Effector memory CD8-positive, alpha-beta T cell (primary cell): ENCODE measurements around the gene FBXO7.
"Not testable (repeated sequence)": the region's sequence is repeated elsewhere in the genome, so short reads cannot be mapped to it uniquely, and the experiment has no call there.

Experiments
- ATAC-seq: fragments of 150-1000 bp; cut with Tn5 transposase; replicated peaks from 2 replicates; pipeline ENCODE4 v1.10.0; 2021; ENCODE audit warnings: mild to moderate bottlenecking, moderate library complexity
- DNase-seq, 3 experiments: peaks; one replicate each; pipeline ENCODE4 v3.0.0; 2021
- H3K27ac Mint-ChIP-seq, 2 donors: one replicate each; pipeline ENCODE4 v1.8.0; 2022; ENCODE audit warnings: mild to moderate bottlenecking in 2 of 2, mixed read lengths in 2 of 2, moderate library complexity in 2 of 2
- H3K27me3 Mint-ChIP-seq, 2 donors: one replicate each; pipeline ENCODE4 v1.8.0; 2022; ENCODE audit warnings: mixed read lengths in 2 of 2
- H3K36me3 Mint-ChIP-seq: one replicate; pipeline ENCODE4 v1.8.0; 2022; ENCODE audit warnings: mild to moderate bottlenecking, moderate library complexity, mixed read lengths; ENCODE audit not compliant: insufficient read depth
- H3K4me1 Mint-ChIP-seq, 2 donors: one replicate each; pipeline ENCODE4 v1.8.0; 2022; ENCODE audit warnings: low read depth in 2 of 2, mixed read lengths in 2 of 2
- H3K4me3 Mint-ChIP-seq, 2 donors: one replicate each; pipeline ENCODE4 v1.8.0; 2022; ENCODE audit warnings: mild to moderate bottlenecking in 2 of 2, mixed read lengths in 2 of 2, moderate library complexity in 2 of 2
- H3K9me3 Mint-ChIP-seq, 2 donors: one replicate each; pipeline ENCODE4 v1.8.0; 2022; ENCODE audit warnings: mixed read lengths in 2 of 2

Gene FBXO7

DNA sequence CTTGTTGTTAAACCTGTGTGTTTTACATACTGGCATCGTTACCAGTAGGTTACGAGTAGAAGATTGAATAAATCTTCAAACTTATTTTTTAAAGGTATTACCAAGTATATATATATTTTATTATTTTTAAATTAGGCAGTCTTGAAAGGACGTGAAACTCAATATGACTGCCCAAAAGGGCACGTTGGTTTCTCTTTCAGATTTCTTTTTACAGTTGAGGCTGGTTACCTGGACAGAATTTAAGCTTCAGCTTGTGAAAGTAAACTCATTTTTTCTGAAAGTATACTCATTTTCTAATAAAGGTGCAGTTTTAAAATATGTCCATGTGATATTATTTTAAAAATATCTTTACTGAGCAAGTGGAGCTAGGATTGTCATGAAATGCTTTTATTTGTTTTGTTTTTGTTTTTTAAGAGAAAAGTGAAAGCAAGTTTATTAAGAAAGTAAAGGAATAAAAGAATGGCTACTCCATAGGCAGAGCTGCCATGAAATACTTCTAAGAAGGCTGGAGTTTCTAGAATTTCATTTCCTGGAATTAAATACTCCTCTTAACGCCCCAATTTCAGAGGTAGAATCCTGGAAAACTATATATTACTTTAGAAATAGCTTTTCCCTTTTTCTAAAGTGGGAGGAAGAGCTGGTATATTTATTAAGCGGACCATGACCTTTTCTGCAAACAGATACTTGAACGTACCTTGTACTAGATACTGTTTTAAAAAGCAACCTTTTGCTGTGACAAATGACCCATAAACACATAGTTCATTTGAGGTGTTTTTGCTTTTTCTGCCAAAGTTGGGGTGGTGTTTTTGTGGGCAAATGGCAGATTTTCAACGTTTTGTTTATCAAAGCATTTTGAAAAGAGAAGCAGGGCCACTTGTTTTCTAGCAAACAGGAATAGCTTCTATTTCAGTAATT is 1.9 kb downstream of the FBXO7 start:
- ATAC-seq = no peak
- H3K36me3 Mint-ChIP-seq = peaks cover 32% of the 10 kb centered on the region
- H3K27me3 Mint-ChIP-seq = no peaks in the 10 kb centered on the region
- peak overlapping the region in 1 of 2 donors; percentile 88 for H3K27ac Mint-ChIP-seq
- H3K9me3 Mint-ChIP-seq = no peaks in the 10 kb centered on the region
- no peak for DNase-seq
- peaks cover 29 to 38% of the 10 kb centered on the region in 2 donors for H3K4me1 Mint-ChIP-seq
- H3K4me3 Mint-ChIP-seq = peak overlapping the region in 1 of 2 donors; percentile 91

DNA sequence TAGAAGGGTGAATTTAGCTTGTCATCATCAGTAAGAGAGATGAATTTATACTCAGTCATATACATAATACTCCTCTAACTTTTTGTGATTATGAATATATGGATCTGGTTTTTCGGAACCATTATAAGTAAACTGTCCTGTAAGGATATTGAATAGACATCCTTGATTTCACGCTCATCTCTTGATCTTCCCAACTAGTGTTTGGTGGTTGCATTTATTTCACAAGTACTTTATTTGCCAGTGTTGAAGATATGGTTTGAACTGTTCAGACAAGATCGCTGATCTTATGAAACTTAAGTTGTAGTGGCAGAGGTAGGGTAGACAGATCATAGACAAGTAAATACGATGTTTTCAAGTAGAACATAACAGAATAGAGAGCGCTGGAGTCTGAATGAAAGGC is 3.0 kb downstream of the FBXO7 start:
- ATAC-seq (no peak), DNase-seq (no peak)
- Mint-ChIP-seq H3K27me3 (no peaks in the 10 kb centered on the region), H3K4me3 (no peak overlapping the region), H3K4me1 (peaks cover 29 to 42% of the 10 kb centered on the region in 2 donors), H3K27ac (no peak overlapping the region), H3K36me3 (peaks cover 32% of the 10 kb centered on the region), H3K9me3 (no peaks in the 10 kb centered on the region)

DNA sequence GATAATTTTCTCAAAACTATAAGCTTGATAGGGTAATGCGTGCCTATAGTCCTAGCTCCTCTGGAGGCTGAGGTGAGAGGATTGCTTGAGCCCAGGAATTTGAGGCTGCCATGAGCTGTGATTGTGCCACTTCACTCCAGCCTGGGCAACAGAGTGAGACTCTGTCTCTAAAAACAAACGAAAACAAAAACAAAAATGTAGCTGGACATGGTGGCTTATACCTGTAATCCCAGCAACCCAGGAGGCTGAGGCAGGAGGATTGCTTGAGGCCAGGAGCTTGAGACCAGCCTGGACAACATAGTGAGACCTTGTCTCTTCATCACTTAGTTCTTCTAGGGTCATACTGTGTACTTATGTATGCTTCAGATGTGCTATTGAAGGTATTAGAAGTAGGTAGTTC is 3.9 kb downstream of the FBXO7 start:
- H3K4me3 Mint-ChIP-seq, DNase-seq, H3K27me3 Mint-ChIP-seq, H3K9me3 Mint-ChIP-seq, ATAC-seq: not testable (repeated sequence)
- Mint-ChIP-seq H3K4me1 (peaks cover 25 to 38% of the 10 kb centered on the region in 2 donors), H3K27ac (peak overlapping the region in 1 of 2 donors; percentile 35), H3K36me3 (peaks cover 32% of the 10 kb centered on the region)

DNA sequence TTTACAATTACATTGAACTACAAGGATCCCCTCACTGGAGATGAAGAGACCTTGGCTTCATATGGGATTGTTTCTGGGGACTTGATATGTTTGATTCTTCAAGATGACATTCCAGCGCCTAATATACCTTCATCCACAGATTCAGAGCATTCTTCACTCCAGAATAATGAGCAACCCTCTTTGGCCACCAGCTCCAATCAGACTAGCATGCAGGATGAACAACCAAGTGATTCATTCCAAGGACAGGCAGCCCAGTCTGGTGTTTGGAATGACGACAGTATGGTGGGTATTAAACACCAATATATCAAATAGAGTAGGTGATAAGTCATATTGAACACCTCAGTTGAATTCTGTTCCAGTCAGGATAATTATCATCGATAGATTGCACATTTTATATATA is 4.4 kb downstream of the FBXO7 start:
- ATAC-seq (no peak), DNase-seq (no peak)
- peaks cover 21 to 34% of the 10 kb centered on the region in 2 donors for H3K4me1 Mint-ChIP-seq
- H3K4me3 Mint-ChIP-seq = no peak overlapping the region
- H3K36me3 Mint-ChIP-seq = peaks cover 31% of the 10 kb centered on the region
- peak overlapping the region in 1 of 2 donors; percentile 35 for H3K27ac Mint-ChIP-seq
- H3K9me3 Mint-ChIP-seq = no peaks in the 10 kb centered on the region
- no peaks in the 10 kb centered on the region for H3K27me3 Mint-ChIP-seq

DNA sequence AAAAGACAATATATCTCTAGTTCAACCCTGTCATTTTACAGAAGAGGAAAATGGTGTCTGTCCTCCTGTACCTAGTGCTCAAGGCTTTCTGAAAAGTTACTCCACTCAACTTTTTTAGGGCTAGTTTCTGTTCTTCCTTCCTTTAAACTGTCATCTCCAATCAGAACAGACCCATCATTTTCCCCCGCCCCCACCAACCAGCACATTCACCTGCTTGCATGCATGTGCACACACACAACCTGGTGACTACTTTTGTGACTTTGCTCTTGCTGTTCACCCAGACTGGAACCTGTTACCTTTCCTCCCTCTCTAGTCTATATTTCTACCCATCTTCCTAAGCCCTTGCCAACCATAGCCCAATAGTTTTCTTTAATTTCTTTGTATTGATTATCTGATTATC is 5.6 kb downstream of the FBXO7 start:
- H3K4me1 Mint-ChIP-seq = peaks cover 21 to 34% of the 10 kb centered on the region in 2 donors
- H3K4me3 Mint-ChIP-seq = peak overlapping the region; percentile 23 to 31
- DNase-seq (no peak), ATAC-seq (no peak)
- no peaks in the 10 kb centered on the region for H3K27me3 Mint-ChIP-seq
- peaks cover 22% of the 10 kb centered on the region for H3K36me3 Mint-ChIP-seq
- no peaks in the 10 kb centered on the region for H3K9me3 Mint-ChIP-seq
- peak overlapping the region; percentile 33 to 78 for H3K27ac Mint-ChIP-seq

DNA sequence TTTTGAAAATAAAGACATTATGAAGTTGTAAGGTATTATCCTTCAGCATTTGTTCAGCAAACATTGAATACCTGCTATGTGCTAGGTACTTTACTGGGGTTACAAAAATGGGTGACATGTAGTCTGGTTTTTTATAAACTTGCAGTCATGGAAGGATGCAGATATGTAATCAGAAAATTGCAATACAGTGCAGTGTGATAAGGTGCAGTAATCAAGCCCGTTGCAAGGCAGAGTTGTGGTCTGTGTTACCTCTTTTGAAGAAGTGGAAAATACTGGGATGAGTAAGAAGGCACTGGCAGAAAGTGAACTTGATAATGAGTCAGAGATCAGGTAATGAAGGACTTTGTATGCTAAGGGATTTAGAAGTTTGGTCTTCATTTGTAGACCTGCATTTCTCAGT is 8.1 kb downstream of the FBXO7 start:
- peaks cover 17% of the 10 kb centered on the region for H3K36me3 Mint-ChIP-seq
- no peaks in the 10 kb centered on the region for H3K27me3 Mint-ChIP-seq
- H3K27ac Mint-ChIP-seq = no peak overlapping the region
- ATAC-seq = no peak
- no peak overlapping the region for H3K4me3 Mint-ChIP-seq
- H3K4me1 Mint-ChIP-seq = peaks cover 20 to 35% of the 10 kb centered on the region in 2 donors
- H3K9me3 Mint-ChIP-seq = no peaks in the 10 kb centered on the region
- no peak for DNase-seq

DNA sequence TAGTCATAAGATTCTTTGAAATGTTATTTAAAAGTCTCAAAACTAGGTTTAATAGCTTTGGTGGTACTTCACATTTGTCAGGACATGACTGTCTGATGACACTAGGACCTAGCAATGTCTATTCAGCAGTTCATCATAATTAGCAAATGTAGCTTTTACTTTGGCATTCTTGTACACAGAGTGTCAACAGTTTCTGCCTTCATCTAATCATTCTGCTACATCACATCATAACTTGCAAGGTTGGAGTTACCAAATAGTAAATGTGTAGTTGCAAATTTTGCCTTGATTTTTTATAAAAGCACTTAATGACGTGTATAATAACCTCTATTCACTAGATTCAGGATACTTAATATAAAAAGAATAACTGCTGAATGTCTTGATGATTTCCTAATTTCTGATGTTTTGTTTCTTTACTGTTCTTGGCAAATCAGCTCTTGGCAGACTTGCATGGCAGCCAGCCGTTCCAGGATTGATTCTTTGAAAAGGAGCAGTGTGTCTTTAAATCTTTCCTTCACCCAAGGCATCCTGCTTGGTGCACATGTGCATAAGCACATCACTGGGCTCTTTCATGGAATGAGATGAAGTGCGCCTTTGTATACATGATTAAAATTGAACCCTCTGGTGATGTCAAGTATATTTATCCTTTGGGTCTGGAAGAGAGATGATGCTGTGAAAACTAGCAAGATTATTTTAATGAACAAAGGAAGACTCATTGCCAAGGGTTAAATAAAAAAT is 12.2 kb downstream of the FBXO7 start:
- Mint-ChIP-seq H3K4me1 (peaks cover 4 to 26% of the 10 kb centered on the region in 2 donors), H3K27ac (no peak overlapping the region), H3K36me3 (peaks cover 33% of the 10 kb centered on the region), H3K4me3 (no peak overlapping the region), H3K27me3 (no peaks in the 10 kb centered on the region), H3K9me3 (no peaks in the 10 kb centered on the region)
- ATAC-seq (no peak), DNase-seq (no peak)

DNA sequence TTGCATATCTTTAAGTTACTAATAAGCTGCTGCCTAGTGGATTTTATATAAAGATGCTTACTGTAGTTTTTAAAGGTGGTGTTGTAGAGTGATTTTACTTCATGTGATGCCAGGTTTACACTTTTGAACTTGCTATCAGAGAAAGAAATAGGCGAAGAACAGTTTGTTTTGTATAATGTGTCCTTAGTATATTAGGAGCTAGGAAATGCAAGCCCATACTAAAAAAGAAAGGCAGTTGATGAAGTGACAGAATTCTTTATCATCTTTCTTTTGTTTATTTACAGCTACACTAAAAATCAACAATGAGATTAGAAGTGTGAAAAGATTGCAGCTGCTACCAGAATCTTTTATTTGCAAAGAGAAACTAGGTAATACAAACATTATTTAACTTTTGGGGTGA is 12.8 kb downstream of the FBXO7 start:
- Mint-ChIP-seq H3K9me3 (no peaks in the 10 kb centered on the region), H3K4me3 (no peak overlapping the region), H3K36me3 (peaks cover 37% of the 10 kb centered on the region), H3K27me3 (no peaks in the 10 kb centered on the region), H3K27ac (no peak overlapping the region), H3K4me1 (peaks cover 4 to 21% of the 10 kb centered on the region in 2 donors)
- ATAC-seq = no peak
- DNase-seq = no peak

DNA sequence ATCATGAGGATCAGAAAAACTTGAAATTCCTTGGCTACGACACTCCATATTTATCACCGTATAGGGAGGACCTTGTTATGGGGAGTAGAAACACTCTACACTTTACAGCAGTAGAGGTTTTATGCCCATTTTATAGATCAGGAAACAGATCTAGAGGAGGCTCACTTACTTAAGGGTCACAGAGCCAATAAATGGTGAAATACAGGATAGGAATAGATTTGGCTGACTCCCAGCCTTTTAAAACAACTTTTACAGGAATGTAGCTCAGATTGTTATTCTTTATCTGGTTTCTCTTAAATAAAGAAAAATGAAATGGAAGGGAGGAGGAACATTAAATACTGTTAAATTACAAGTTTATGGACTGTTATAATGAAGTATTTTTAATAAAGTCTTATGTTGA is 14.8 kb downstream of the FBXO7 start:
- Mint-ChIP-seq H3K36me3 (peaks cover 57% of the 10 kb centered on the region), H3K27me3 (no peaks in the 10 kb centered on the region), H3K4me1 (peaks cover 4 to 21% of the 10 kb centered on the region in 2 donors), H3K9me3 (no peaks in the 10 kb centered on the region), H3K4me3 (no peak overlapping the region), H3K27ac (peak overlapping the region in 1 of 2 donors; percentile 49)
- ATAC-seq = no peak
- no peak for DNase-seq

DNA sequence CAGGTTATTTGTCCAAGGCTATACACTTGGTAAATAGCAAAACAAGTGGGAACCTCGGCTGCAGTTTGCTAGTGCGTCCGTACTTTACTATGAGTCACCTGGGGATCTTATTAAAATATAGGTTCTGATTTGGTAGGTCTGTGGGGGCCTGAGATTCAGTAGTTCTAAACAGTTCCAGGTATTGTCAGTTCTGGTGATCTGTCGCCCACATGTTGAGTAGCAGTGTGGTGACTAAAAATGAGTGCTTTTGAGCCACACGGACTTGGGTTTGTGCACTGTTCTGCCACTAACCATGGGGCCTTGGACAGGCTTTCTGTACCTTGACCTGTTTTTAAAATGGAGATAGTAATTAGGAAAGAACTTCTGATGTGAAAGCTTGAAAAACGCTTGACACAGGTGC is 15.7 kb downstream of the FBXO7 start:
- Mint-ChIP-seq H3K9me3 (no peaks in the 10 kb centered on the region), H3K27me3 (no peaks in the 10 kb centered on the region), H3K36me3 (peaks cover 66% of the 10 kb centered on the region), H3K4me3 (no peak overlapping the region), H3K27ac (peak overlapping the region; percentile 13 to 63), H3K4me1 (peaks cover 4 to 24% of the 10 kb centered on the region in 2 donors)
- no peak for DNase-seq
- ATAC-seq = no peak

DNA sequence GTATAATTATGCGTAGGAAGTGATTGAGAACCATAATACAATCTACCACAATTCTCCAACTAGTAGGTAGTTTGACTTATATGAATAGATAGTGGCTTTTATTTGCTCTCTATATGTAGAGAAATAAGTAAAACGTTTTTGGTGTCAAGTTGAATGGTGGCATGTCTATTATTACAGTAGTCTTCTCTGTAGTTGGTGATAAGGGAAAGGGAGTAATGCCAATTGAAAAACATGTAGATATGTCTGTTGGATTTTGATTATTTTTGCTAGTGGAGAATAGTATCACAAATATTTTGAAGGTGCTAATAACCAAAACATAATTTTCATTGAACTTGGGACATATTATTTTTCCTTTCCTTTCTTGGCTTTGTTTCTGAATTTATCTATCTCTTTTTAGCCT is 17.5 kb downstream of the FBXO7 start:
- H3K27me3 Mint-ChIP-seq = no peaks in the 10 kb centered on the region
- no peaks in the 10 kb centered on the region for H3K9me3 Mint-ChIP-seq
- no peak overlapping the region for H3K4me3 Mint-ChIP-seq
- H3K27ac Mint-ChIP-seq = peak overlapping the region in 1 of 2 donors; percentile 17
- H3K36me3 Mint-ChIP-seq = peaks cover 82% of the 10 kb centered on the region
- peaks cover 2 to 16% of the 10 kb centered on the region in 2 donors for H3K4me1 Mint-ChIP-seq
- ATAC-seq (no peak), DNase-seq (no peak)

DNA sequence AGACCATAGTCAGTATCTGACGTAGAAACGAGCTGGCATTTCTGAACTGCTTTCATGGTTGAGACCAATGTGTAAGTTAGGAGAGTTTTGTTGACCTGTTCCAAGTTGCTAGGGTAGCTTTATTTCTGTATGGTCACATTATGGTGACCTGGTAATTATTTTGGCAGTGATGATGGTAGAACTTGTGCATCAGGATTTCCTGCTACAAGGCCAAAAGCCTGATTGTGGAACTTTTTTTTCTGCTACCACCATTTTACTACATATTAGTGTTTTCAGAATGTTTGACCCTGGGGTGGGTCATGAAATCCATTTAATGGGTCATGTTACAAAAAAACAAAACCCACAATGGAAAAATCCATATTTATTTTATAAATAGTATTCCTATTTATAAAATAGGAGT is 18.9 kb downstream of the FBXO7 start:
- H3K27me3 Mint-ChIP-seq = no peaks in the 10 kb centered on the region
- ATAC-seq = no peak
- H3K27ac Mint-ChIP-seq = no peak overlapping the region
- no peak overlapping the region for H3K4me3 Mint-ChIP-seq
- H3K9me3 Mint-ChIP-seq = no peaks in the 10 kb centered on the region
- DNase-seq = no peak
- peaks cover 2 to 5% of the 10 kb centered on the region in 2 donors for H3K4me1 Mint-ChIP-seq
- H3K36me3 Mint-ChIP-seq = peaks cover 96% of the 10 kb centered on the region

DNA sequence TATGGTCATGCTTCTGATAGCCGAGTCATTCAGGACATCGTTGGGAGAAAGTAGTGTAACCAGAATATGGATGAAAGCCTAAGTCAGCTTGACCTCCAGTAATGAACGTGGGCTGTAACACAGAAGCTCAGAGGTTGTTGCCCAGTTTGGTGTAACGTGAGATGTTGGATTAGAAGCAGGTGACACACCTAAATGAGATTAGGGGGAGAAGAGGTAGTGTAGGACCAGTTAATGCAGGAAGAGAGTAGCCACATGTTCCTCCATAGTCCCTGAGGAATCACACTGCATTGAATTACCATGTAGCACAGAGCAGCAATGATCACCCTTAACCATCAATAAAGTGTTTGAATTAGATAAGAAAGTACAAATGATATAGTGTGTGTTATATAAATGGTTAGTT is 20.4 kb downstream of the FBXO7 start:
- Mint-ChIP-seq H3K4me3 (no peak overlapping the region), H3K27ac (no peak overlapping the region), H3K9me3 (no peaks in the 10 kb centered on the region), H3K27me3 (no peaks in the 10 kb centered on the region), H3K36me3 (peaks cover 96% of the 10 kb centered on the region), H3K4me1 (peaks cover 2 to 3% of the 10 kb centered on the region in 2 donors)
- ATAC-seq (no peak), DNase-seq (no peak)

DNA sequence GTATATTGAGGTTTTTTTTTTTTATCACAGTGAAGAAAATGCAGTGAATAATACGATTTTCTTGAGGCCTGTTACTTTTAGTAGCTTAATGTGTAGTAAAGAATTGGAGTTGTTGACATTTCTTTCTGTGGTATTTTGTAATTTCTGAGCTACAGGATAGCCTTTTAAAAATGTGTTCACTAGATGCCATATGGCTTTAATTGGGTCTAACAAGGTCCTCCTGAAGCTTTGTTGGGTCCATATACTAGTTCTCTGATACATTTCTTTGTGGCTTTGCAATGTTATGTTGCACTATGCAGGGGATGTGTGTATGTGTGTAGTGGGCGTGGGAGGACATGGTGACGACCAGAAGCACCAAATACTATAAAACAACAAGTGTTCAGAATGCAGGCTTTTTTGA is 25.1 kb downstream of the FBXO7 start:
- no peaks in the 10 kb centered on the region for H3K9me3 Mint-ChIP-seq
- no peak for ATAC-seq
- no peak overlapping the region for H3K4me3 Mint-ChIP-seq
- H3K27ac Mint-ChIP-seq = no peak overlapping the region
- H3K4me1 Mint-ChIP-seq = peaks cover 0 to 3% of the 10 kb centered on the region in 2 donors
- H3K27me3 Mint-ChIP-seq = no peaks in the 10 kb centered on the region
- peaks cover 54% of the 10 kb centered on the region for H3K36me3 Mint-ChIP-seq
- no peak for DNase-seq
